Measurements from ENCODE around the gene RIC3. TPM values are rescaled to one million over a fixed set of nuclear protein-coding genes. Genes with fewer than 3 reads are reported as not detected.
A peak's percentile ranks its signal among the peaks of the same experiment; 100 is the strongest.

Gene RIC3
- total RNA-seq, 1 donor from 2014 or later = 12.0 TPM

GRCh38 chr11:8103909-8104308 lies 64.9 kb downstream of the RIC3 start:
- Mint-ChIP-seq H3K9me3 (no peaks in the 10 kb centered on the region), H3K4me1 (ENCODE audit: unreplicated experiment) (peaks cover 6% of the 10 kb centered on the region), H3K27me3 (no peaks in the 10 kb centered on the region), H3K4me3 (no peak overlapping the region), H3K27ac (no peak overlapping the region), H3K36me3 (peaks cover 6% of the 10 kb centered on the region)
- TF ChIP-seq CTCF (conservative IDR thresholded peaks at IDR 0.05) = no peak
- no peak for DNase-seq (ENCODE audit: extremely low spot score, unreplicated experiment)

- H3K4me3 Mint-ChIP-seq = no peak overlapping the region
- H3K36me3 Mint-ChIP-seq = peaks cover 6% of the 10 kb centered on the region
- no peak overlapping the region for H3K27ac Mint-ChIP-seq
- no peaks in the 10 kb centered on the region for H3K4me1 Mint-ChIP-seq (ENCODE audit: unreplicated experiment)
- no peaks in the 10 kb centered on the region for H3K9me3 Mint-ChIP-seq
- H3K27me3 Mint-ChIP-seq = no peaks in the 10 kb centered on the region
- TF ChIP-seq CTCF (conservative IDR thresholded peaks at IDR 0.05) = no peak
- peak; percentile 31 for DNase-seq (ENCODE audit: extremely low spot score, unreplicated experiment)
These were observed 65.9 kb downstream of the RIC3 start for GRCh38 chr11:8102965-8103364.

GRCh38 chr11:8102296-8102915 lies 66.4 kb downstream of the RIC3 start:
- Mint-ChIP-seq H3K36me3 (peaks cover 6% of the 10 kb centered on the region), H3K27me3 (no peaks in the 10 kb centered on the region), H3K27ac (no peak overlapping the region), H3K9me3 (no peaks in the 10 kb centered on the region), H3K4me1 (ENCODE audit: unreplicated experiment) (no peaks in the 10 kb centered on the region), H3K4me3 (no peak overlapping the region)
- peak; percentile 32 for DNase-seq (ENCODE audit: extremely low spot score, unreplicated experiment)
- TF ChIP-seq CTCF (conservative IDR thresholded peaks at IDR 0.05) = no peak

- H3K9me3 Mint-ChIP-seq = no peaks in the 10 kb centered on the region
- H3K36me3 Mint-ChIP-seq = peaks cover 6% of the 10 kb centered on the region
These were observed 67.4 kb downstream of the RIC3 start for GRCh38 chr11:8101421-8101820.

GRCh38 chr11:8100605-8101004 lies 68.2 kb downstream of the RIC3 start:
- TF ChIP-seq CTCF (conservative IDR thresholded peaks at IDR 0.05) = no peak
- no peak overlapping the region for H3K4me3 Mint-ChIP-seq
- no peak overlapping the region for H3K27ac Mint-ChIP-seq
- H3K4me1 Mint-ChIP-seq (ENCODE audit: unreplicated experiment) = no peaks in the 10 kb centered on the region
- H3K36me3 Mint-ChIP-seq = peaks cover 6% of the 10 kb centered on the region
- H3K27me3 Mint-ChIP-seq = no peaks in the 10 kb centered on the region
- no peak for DNase-seq (ENCODE audit: extremely low spot score, unreplicated experiment)
- H3K9me3 Mint-ChIP-seq = no peaks in the 10 kb centered on the region

More at GRCh38 chr11:8101421-8101820, 67.4 kb downstream of the RIC3 start:
- H3K4me1 Mint-ChIP-seq (ENCODE audit: unreplicated experiment) = no peaks in the 10 kb centered on the region
- DNase-seq (ENCODE audit: extremely low spot score, unreplicated experiment) = peak; percentile 53
- no peak overlapping the region for H3K27ac Mint-ChIP-seq
- H3K4me3 Mint-ChIP-seq = no peak overlapping the region
- no peaks in the 10 kb centered on the region for H3K27me3 Mint-ChIP-seq
- no peak for TF ChIP-seq CTCF (conservative IDR thresholded peaks at IDR 0.05)
